OCI-LY7 (cell line): ENCODE data around the gene VWA7. TPM values are rescaled to one million over a fixed set of nuclear protein-coding genes. Genes with fewer than 3 reads are reported as not detected.

Source experiments
- BruUV-seq: library from RNA; stranded (reverse); fragments of 400-500 nt; replicated peaks from 2 replicates; lab custom pipeline; 2021; lab: Mats Ljungman, UMichigan
- CTCF ChIA-PET: fragments of 300-600 bp; sonication (Branson Sonifier 250); formaldehyde crosslinking; loops from one replicate; lab custom pipeline; 2022; ENCODE audit warnings: antibody characterized with exemption; ENCODE audit not compliant: unreplicated experiment; lab: Charles Lee
- POLR2A ChIA-PET: fragments of 300-600 bp; sonication (Branson Sonifier 250); formaldehyde crosslinking; loops from one replicate; lab custom pipeline; 2022; ENCODE audit warnings: antibody characterized with exemption; lab: Charles Lee
- DNase-seq: peaks from one replicate; pipeline ENCODE4 v3.0.0-alpha.2; 2015; ENCODE audit warnings: low spot score
- H2AFZ ChIP-seq: fragments of 200-600 bp; sonication (generic), shearing (Covaris generic); 2 replicates; pipeline ENCODE4 v1.6.1; 2014; ENCODE audit warnings: mild to moderate bottlenecking, antibody characterized with exemption, low read length, moderate library complexity
- H3K27ac ChIP-seq: fragments of 200-600 bp; sonication (generic); 2 replicates; pipeline ENCODE4 v1.5.1; 2014; ENCODE audit warnings: mixed run types, low read depth, mild to moderate bottlenecking, moderate library complexity, low read length, inconsistent platforms; ENCODE audit not compliant: poor library complexity, severe bottlenecking
- H3K36me3 ChIP-seq: fragments of 200-600 bp; sonication (generic); 2 replicates; pipeline ENCODE4 v1.6.1; 2014; ENCODE audit warnings: mild to moderate bottlenecking, antibody characterized with exemption, low read length, moderate library complexity, mixed read lengths; ENCODE audit not compliant: insufficient read depth
- H3K4me1 ChIP-seq: fragments of 200-600 bp; sonication (generic); 2 replicates; pipeline ENCODE4 v1.5.1; 2014; ENCODE audit warnings: mild to moderate bottlenecking, low read length; ENCODE audit not compliant: insufficient read depth, poor library complexity, severe bottlenecking
- H3K4me2 ChIP-seq: fragments of 200-600 bp; sonication (generic); 2 replicates; pipeline ENCODE4 v1.6.1; 2014; ENCODE audit warnings: mild to moderate bottlenecking, low read length
- H3K4me3 ChIP-seq: fragments of 200-600 bp; sonication (generic); 2 replicates; pipeline ENCODE4 v1.5.1; 2014; ENCODE audit warnings: mild to moderate bottlenecking, low read depth, low read length; ENCODE audit not compliant: poor library complexity, severe bottlenecking
- H3K79me2 ChIP-seq: fragments of 200-600 bp; sonication (generic); 2 replicates; pipeline ENCODE4 v1.6.1; 2016; ENCODE audit warnings: low read depth, mild to moderate bottlenecking, low read length, moderate library complexity, mixed read lengths; ENCODE audit not compliant: insufficient read depth
- H3K9me2 ChIP-seq: fragments of 200-600 bp; sonication (generic); 2 replicates; pipeline ENCODE4 v1.6.1; 2016; ENCODE audit warnings: mild to moderate bottlenecking, low read length, mixed read lengths; ENCODE audit not compliant: insufficient read depth
- H3K9me3 ChIP-seq: fragments of 200-600 bp; sonication (generic); 2 replicates; pipeline ENCODE4 v1.6.1; 2014; ENCODE audit warnings: mild to moderate bottlenecking, mixed run types, low read length, mixed read lengths
- H4K20me1 ChIP-seq: fragments of 200-600 bp; sonication (generic); 2 replicates; pipeline ENCODE4 v1.6.1; 2014; ENCODE audit warnings: mild to moderate bottlenecking, antibody characterized with exemption, low read length, moderate library complexity, mixed read lengths; ENCODE audit not compliant: insufficient read depth
- CTCF ChIP-seq: fragments of 200-600 bp; sonication (generic); conservative IDR thresholded peaks from 2 replicates; pipeline ENCODE4 v1.5.1; 2014; ENCODE audit warnings: mild to moderate bottlenecking, antibody characterized with exemption, low read length, moderate library complexity, mixed read lengths
- EZH2phosphoT487 ChIP-seq: fragments of 200-600 bp; sonication (generic); IDR thresholded peaks from 2 replicates; pipeline ENCODE4 v1.6.1; 2018; ENCODE audit warnings: low read depth, borderline replicate concordance, mild to moderate bottlenecking, mixed run types, antibody characterized with exemption, low read length, moderate library complexity, mixed read lengths
- intact Hi-C: fragments of 100-400 bp; cut with micrococcal nuclease; formaldehyde crosslinking; loops from one replicate; pipeline ENCODE4 v1.10.0; 2022; ENCODE audit not compliant: unreplicated experiment
- total RNA-seq, 2 experiments: library from RNA; depleted of rRNA in 1 of 2; stranded (reverse); fragments of >200 nt in 1 of 2; shearing (Covaris generic) in 1 of 2; gene quantifications; 2 replicates each; pipeline ENCODE4 v1.2.3, GENCODE V29; 2014 to 2022

VWA7 gene
- total RNA-seq, 2 experiments from 2014 or later = 2.2 to 6.5 TPM

- Histone ChIP-seq H3K79me2 (peaks cover 34% of the 10 kb centered on the region), H2AFZ (no peak overlapping the region), H3K36me3 (peaks cover 54% of the 10 kb centered on the region), H3K9me3 (no peaks in the 10 kb centered on the region), H3K4me1 (peaks cover 57% of the 10 kb centered on the region), H3K27ac (no peak overlapping the region), H3K4me2 (no peak overlapping the region), H3K4me3 (no peak overlapping the region), H4K20me1 (0 out of 2 replicates have a peak, but pooled peaks cover 8% of the 10 kb centered on the region), H3K9me2 (no peaks in the 10 kb centered on the region)
- DNase-seq = no peak
- ChIA-PET CTCF (no interaction called here), POLR2A (interaction anchor here (0.7 to 0.9 kb wide), 2 partner anchors 9 to 98 kb away, joined by 3 read pairs; no protein-coding TSS in a partner anchor)
- no TSS peak for BruUV-seq
- intact Hi-C loops = no loop called here
- TF ChIP-seq EZH2phosphoT487 (no peak), CTCF (no peak)
Measured at GRCh38 chr6:31732029-31732428, 45.1 kb downstream of the VWA7 start.

DNA sequence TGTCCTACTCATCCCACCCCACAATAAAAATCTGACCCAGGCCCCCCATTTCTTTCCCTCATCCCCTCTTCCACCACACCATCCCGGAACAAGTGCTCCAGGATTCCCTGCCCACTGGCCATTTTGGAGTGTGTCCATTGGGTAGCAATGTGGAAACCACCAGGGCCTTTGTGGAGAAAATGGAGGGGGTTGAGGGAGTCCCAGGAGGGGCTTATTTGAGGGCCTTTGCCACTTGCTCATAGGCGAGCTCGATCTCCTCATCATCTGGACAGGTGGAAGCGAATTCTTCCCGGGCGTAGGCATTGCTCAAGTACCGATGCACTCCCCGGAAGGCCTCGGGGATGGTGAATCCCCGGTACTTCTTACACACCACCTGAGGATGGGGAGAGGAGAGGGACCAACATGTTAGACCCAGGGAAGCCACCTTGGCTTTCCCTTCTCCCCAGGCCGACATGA, 46.5 kb downstream of the VWA7 start:
- Histone ChIP-seq H2AFZ (no peak overlapping the region), H3K36me3 (peaks cover 67% of the 10 kb centered on the region), H3K79me2 (peaks cover 21% of the 10 kb centered on the region), H3K9me2 (no peaks in the 10 kb centered on the region), H3K4me2 (no peak overlapping the region), H3K4me1 (peaks cover 57% of the 10 kb centered on the region), H4K20me1 (0 out of 2 replicates have a peak, but pooled peaks cover 8% of the 10 kb centered on the region), H3K4me3 (no peak overlapping the region), H3K9me3 (no peaks in the 10 kb centered on the region), H3K27ac (no peak overlapping the region)
- BruUV-seq = no TSS peak
- DNase-seq = no peak
- TF ChIP-seq CTCF (no peak), EZH2phosphoT487 (no peak)
- intact Hi-C loops = no loop called here
- ChIA-PET POLR2A (interaction anchor here (0.5 to 2.2 kb wide), 4 partner anchors 9 to 168 kb away, joined by 3 to 19 read pairs (median 4); partner anchors contain the start of gene MSH5), CTCF (interaction anchor here (1.8 kb wide), 1 partner anchor 8 kb away, joined by 5 read pairs; no protein-coding TSS in a partner anchor)
